GM12864 (cell line): ENCODE results near the gene PTEN.
"Not testable (repeated sequence)": the region's sequence is repeated elsewhere in the genome, so short reads cannot be mapped to it uniquely, and the experiment has no call there.

Experiments
- DNase-seq: peaks from one replicate; pipeline ENCODE4 v3.0.0-alpha.2; 2011; ENCODE audit warnings: low read depth
- H3K4me3 ChIP-seq: 2 replicates; pipeline ENCODE4 v1.5.1; 2011; ENCODE audit warnings: mild to moderate bottlenecking, low read depth, low read length, control low read depth
- TF ChIP-seq, protein P1 (sequence below): IDR thresholded peaks from 2 replicates; pipeline ENCODE4 v1.5.1; 2011; ENCODE audit warnings: low read depth, mild to moderate bottlenecking, moderate library complexity, low read length, control low read depth, inconsistent platforms; ENCODE audit errors: missing control alignments

PTEN gene

DNA sequence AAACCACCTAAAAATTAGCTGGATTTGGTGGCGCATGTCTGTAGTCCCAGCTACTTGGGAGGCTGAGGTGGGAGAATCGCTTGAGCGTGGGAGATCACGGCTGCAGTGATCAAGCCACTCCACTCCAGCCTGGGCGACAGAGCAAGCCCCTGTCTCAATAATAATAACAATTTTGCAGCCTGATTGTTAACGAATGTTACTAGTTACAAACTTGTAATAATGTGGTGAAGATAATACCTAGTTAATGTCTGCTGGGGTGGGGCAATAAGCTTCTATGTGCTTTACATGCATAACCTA lies 44.2 kb upstream of the PTEN start:
- DNase-seq = no peak
- no peak overlapping the region; the same call in 1 of the 2 replicates for H3K4me3 ChIP-seq
- TF ChIP-seq, protein P1, sequence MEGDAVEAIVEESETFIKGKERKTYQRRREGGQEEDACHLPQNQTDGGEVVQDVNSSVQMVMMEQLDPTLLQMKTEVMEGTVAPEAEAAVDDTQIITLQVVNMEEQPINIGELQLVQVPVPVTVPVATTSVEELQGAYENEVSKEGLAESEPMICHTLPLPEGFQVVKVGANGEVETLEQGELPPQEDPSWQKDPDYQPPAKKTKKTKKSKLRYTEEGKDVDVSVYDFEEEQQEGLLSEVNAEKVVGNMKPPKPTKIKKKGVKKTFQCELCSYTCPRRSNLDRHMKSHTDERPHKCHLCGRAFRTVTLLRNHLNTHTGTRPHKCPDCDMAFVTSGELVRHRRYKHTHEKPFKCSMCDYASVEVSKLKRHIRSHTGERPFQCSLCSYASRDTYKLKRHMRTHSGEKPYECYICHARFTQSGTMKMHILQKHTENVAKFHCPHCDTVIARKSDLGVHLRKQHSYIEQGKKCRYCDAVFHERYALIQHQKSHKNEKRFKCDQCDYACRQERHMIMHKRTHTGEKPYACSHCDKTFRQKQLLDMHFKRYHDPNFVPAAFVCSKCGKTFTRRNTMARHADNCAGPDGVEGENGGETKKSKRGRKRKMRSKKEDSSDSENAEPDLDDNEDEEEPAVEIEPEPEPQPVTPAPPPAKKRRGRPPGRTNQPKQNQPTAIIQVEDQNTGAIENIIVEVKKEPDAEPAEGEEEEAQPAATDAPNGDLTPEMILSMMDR = no peak

DNA sequence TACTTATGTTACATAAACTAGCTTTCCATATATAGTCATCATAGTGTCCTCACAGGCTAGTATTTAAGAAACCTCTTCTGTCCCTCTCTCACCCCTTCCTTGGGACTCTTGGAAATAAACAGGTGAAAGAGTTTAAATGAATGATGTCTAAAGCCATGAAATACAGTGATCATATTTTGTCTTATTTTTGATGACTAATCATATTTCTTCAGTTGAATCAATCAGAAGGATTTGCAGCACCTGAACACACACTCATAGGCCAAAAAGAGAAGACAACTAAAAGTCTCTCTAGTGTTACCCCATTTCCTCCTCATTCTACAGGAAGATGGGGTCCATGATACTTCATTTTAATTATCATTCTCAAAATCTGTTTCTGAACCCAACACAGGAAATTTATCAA lies 36.8 kb upstream of the PTEN start:
- H3K4me3 ChIP-seq = no peak overlapping the region
- TF ChIP-seq, protein P1 = no peak
- DNase-seq = no peak

DNA sequence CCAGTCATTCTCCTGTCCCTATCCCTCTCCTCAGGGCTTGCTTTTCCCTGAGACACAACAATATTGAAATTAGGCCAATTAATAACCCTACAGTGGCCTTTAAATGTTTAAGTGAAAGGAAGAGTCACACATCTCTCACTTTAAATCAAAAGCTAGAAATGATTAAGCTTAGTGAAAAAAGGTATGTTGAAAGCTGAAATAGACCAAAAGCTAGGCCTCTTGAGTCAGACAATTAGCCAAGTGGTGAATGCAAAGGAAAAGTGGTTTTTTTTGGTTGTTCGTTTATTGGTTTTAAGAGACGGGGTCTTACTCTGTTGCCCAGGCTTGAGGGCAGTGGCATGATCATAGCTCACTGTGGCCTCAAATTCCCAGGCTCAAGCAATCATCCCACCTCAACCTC lies 35.7 kb upstream of the PTEN start:
- H3K4me3 ChIP-seq = no peak overlapping the region
- DNase-seq = no peak
- TF ChIP-seq, protein P1 = no peak

DNA sequence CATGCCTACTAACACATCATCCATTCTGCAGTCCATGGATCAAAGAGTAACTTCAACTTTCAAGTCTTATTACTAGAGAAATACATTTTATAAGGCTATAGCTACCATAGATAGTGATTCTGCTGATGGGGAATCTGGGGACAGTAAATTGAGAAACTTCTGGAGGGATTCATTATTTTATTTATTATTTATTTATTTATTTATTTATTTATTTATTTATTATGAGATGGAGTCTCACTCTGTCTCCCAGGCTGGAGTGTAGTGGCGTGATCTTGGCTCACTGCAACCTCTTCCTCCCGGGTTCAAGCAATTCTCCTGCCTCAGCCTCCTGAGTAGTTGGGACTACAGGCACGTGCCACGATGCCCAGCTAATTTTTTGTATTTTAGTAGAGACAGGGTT lies 34.4 kb upstream of the PTEN start:
- not testable (repeated sequence) for H3K4me3 ChIP-seq, DNase-seq

DNA sequence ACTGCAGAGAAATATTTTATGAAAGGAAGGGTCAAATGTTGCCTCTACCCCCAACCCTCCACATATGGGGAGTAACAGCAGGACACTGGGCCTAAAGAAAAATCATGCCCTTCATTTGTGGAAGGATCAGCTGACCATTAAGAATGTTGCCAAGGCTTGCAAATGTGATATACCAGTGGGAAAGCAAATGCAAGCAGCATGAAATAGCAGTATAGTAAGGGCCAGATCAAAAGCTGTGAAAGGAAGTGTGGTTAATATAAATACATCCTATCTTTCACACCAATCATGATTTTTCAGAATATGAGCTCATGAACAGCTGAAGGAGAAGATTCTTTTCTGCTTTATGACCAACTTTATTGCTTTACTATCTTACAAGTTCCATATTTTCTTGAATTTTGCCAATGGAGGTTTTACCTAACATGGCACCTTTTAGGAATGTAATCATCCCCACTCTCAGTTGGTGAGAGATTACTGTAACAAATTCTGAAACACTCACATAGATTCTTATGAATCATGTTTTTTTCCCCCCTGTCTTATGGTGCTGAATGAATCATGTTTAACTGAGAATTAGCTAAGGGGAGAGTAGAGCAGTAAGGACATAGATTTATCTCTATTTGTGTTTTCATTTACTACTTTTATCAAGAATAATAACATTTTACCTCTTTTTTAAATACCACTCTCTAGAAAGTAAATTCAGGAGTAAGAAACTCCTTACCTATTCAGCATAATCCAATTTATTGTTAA lies 33.3 kb upstream of the PTEN start:
- DNase-seq = no peak
- TF ChIP-seq, protein P1 = no peak
- H3K4me3 ChIP-seq = no peak overlapping the region

DNA sequence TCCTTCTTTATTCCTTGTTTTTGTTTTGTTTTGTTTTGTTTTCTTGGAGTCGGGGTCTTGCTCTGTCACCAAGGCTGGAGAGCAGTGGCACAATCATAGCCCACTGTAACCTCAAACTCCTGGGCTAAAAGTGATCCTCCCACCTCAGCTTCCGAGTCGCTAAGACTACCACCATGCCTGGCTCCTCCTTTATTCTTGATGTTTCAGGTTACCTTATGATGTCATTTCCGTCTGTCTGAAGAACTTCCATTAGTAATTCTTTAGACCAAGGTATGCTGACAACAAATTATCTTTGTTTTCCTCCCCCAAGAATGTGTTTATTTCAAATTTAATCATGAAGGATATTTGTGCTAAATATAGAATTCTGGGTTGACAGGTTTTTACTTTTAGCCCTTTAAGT lies 27.3 kb upstream of the PTEN start:
- no peak overlapping the region for H3K4me3 ChIP-seq
- DNase-seq = no peak
- TF ChIP-seq, protein P1 = no peak

DNA sequence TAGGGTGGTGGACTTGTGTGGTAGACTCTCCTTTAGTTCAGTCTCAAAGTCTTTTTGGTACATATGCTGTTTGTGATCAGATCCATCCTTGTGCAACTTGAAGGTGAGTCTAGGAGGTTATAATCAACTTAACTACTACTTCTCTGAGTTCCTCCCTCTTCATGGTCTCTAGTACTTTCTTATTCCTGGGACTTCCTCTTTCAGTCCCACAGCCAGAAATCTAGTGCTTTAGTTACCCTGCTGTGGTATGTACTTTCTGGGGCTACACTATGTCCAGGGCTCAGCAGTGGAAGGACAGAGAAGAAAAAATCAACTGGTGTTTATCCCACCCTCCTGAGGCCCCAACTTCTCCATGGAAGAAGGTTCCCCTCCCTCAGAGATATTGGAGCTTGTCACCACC lies 26.0 kb upstream of the PTEN start:
- DNase-seq = no peak
- TF ChIP-seq, protein P1 = no peak

More for the DNA sequence above, 26.0 kb upstream of the PTEN start:
- H3K4me3 ChIP-seq = no peak overlapping the region
